HUES64 (cell line): ENCODE results near the gene LRTM2.

Experiments
- H3K27ac ChIP-seq: 2 replicates; pipeline ENCODE4 v1.7.0; 2013; ENCODE audit warnings: low read depth, low read length, inconsistent platforms
- H3K27me3 ChIP-seq: 2 replicates; pipeline ENCODE4 v1.6.1; 2013; ENCODE audit warnings: mild to moderate bottlenecking, low read length; ENCODE audit not compliant: insufficient read depth
- H3K36me3 ChIP-seq: 2 replicates; pipeline ENCODE4 v1.6.1; 2013; ENCODE audit warnings: mild to moderate bottlenecking, low read length; ENCODE audit not compliant: insufficient read depth
- H3K4me1 ChIP-seq: 2 replicates; pipeline ENCODE4 v1.6.1; 2013; ENCODE audit warnings: mild to moderate bottlenecking, low read length, moderate library complexity; ENCODE audit not compliant: insufficient read depth
- H3K4me3 ChIP-seq: 2 replicates; pipeline ENCODE4 v1.5.1; 2013; ENCODE audit warnings: mild to moderate bottlenecking, low read length, moderate library complexity
- H3K9ac ChIP-seq: 2 replicates; pipeline ENCODE4 v1.6.1; 2013; ENCODE audit warnings: mild to moderate bottlenecking, low read depth, low read length
- H3K9me3 ChIP-seq: 2 replicates; pipeline ENCODE4 v1.6.1; 2013; ENCODE audit warnings: low read depth, low read length; ENCODE audit not compliant: insufficient read depth
- WGBS: fragments of 150-250, 120-280 bp; methylation state at CpG from one replicate; pipeline ENCODE4 v1.1.7; 2013; ENCODE audit warnings: missing lambda C conversion rate; 5-methylcytosine and 5-hydroxymethylcytosine counted together

Gene LRTM2

DNA sequence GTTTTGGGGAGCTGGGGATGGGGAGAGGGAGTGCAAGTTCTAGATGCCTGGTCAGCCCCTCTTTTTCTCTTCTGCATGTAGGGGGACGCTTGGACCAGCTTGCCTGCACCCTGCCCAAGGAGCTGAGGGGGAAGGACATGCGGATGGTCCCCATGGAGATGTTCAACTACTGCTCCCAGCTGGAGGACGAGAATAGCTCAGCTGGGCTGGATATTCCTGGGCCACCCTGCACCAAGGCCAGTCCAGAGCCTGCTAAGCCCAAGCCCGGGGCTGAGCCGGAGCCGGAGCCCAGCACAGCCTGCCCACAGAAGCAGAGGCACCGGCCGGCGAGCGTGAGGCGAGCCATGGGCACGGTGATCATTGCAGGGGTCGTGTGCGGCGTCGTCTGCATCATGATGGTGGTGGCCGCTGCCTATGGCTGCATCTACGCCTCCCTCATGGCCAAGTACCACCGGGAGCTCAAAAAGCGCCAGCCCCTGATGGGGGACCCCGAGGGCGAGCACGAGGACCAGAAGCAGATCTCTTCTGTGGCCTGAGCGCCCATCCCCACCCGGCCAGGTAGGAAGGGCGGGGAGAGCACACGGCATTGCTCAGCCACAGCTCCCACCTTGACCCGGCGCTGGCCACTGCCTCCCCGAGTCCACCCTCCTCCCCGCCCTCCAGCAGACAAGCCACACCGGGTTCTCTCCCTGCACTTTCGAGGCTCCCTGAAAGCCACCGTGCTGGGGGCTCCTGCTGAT, 14.0 kb downstream of the LRTM2 start:
- Histone ChIP-seq H3K27ac (no peak overlapping the region), H3K4me3 (no peak overlapping the region), H3K9ac (no peak overlapping the region), H3K36me3 (no peaks in the 10 kb centered on the region), H3K27me3 (peaks cover 20% of the 10 kb centered on the region), H3K4me1 (peaks cover 2% of the 10 kb centered on the region; the same call in 1 of the 2 replicates), H3K9me3 (no peaks in the 10 kb centered on the region)
- 91% methylated on average over 34 of the region's 34 CpGs for WGBS

DNA sequence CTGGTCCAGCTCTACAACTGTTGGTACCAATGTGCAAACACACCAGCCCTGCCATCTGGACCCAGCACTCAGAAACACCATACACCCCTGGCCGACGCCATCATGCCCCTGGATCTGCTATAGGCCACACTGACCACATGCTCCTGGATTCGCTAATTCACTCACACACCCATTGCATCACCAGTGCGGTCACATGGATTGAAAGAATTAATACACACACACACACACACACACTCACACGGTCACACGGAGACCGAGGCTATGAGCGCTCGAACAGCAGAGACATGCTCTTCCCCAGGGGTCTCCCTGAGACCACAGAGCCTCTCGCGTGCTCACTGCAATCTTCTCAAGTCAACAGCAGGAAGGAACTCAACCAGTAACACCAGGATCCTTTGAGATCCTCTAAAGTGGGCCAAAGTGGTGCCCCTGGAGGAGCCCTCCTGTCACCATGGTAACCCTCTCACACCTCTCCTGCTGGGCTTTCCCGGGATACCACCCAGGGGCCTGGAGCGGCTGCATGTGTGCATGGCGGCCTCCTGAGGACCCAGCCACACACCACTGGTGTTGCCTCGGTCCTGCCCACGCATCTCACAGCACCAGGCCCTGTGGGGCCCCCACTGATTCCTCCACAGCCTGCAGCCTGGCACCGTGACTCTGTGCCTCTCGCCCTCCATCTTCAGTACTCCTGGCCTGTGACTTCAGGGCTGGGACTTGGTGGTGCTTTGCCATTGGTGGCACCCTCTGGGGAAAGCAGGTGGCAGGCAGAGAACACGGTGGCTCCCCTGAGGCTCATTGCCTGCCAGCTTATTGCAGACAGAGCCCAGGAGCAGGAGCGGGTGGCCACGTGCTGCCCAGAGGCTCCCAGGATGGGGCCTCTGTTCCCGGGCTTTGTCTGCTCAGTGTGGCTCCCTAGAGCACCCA, 15.1 kb downstream of the LRTM2 start:
- Histone ChIP-seq H3K27me3 (peaks cover 15% of the 10 kb centered on the region), H3K4me1 (peaks cover 2% of the 10 kb centered on the region; the same call in 1 of the 2 replicates), H3K4me3 (no peak overlapping the region), H3K9me3 (no peaks in the 10 kb centered on the region), H3K27ac (no peak overlapping the region), H3K9ac (no peak overlapping the region), H3K36me3 (no peaks in the 10 kb centered on the region)
- WGBS = 91% methylated on average over 22 of the region's 22 CpGs

DNA sequence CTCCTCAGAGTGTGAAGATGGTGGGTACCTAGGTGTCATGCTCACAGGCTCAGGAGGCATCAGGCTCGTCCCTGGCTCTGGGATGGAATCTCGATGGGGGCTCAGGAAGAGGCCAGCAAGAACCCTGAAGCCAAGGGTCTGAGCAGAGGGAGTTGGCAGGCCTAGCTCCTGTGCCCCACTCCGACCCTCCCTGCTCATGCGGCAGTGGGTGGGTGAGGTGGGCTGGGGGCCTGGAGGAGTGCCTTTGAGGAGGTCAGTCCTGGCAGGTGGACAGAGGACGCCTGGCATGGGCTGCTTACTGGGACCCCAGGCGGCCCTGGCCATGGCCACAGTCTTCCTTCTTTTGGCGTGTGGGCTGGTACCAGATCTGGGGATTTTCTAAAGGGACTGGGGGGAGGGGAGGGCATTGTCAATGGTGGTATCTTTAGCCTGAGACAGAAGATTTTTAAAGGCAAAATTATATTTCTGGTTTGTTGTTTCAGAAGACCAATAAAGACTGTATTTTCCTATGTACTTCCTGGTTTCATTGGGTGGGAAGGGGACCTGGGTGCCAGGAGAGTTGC, 16.0 kb downstream of the LRTM2 start:
- Histone ChIP-seq H3K9ac (no peak overlapping the region), H3K9me3 (no peaks in the 10 kb centered on the region), H3K4me3 (no peak overlapping the region), H3K27me3 (peaks cover 9% of the 10 kb centered on the region; the same call in 1 of the 2 replicates), H3K27ac (no peak overlapping the region), H3K4me1 (peaks cover 2% of the 10 kb centered on the region; the same call in 1 of the 2 replicates), H3K36me3 (no peaks in the 10 kb centered on the region)
- 81% methylated on average over 7 of the region's 7 CpGs for WGBS

DNA sequence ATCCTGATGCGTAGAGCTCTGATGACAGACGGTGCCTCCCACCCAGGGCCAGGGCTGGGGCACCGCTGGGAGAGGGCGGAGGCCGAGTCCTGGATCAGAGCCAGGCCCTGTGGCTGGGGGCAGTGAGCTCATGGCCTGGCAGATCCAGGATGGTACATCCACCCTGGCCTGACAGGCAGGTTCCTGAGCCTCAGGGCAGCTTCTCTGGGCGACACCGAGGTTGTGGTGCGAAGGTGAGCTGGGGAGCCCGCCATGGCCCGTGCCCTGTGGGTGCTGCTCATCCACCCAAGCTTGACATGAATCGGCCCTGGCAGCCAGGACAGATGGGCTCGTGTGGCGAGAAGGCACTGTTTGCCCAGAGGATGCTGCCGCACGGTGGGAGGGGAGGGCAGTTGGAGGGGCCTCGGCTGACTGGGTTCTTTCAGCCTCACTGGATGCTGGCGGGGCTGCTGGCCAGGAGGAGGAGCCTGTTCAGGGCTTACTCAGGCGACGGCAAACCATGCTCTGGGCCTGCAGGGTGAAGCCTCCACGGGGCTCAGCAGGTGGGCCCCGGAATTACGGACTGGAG, 16.6 kb downstream of the LRTM2 start:
- no peaks in the 10 kb centered on the region for H3K9me3 ChIP-seq
- no peak overlapping the region for H3K4me3 ChIP-seq
- 76% methylated on average over 22 of the region's 22 CpGs for WGBS
- no peak overlapping the region for H3K27ac ChIP-seq
- peaks cover 2% of the 10 kb centered on the region; the same call in 1 of the 2 replicates for H3K4me1 ChIP-seq
- H3K27me3 ChIP-seq = peaks cover 6% of the 10 kb centered on the region; the same call in 1 of the 2 replicates
- H3K36me3 ChIP-seq = no peaks in the 10 kb centered on the region
- H3K9ac ChIP-seq = no peak overlapping the region

DNA sequence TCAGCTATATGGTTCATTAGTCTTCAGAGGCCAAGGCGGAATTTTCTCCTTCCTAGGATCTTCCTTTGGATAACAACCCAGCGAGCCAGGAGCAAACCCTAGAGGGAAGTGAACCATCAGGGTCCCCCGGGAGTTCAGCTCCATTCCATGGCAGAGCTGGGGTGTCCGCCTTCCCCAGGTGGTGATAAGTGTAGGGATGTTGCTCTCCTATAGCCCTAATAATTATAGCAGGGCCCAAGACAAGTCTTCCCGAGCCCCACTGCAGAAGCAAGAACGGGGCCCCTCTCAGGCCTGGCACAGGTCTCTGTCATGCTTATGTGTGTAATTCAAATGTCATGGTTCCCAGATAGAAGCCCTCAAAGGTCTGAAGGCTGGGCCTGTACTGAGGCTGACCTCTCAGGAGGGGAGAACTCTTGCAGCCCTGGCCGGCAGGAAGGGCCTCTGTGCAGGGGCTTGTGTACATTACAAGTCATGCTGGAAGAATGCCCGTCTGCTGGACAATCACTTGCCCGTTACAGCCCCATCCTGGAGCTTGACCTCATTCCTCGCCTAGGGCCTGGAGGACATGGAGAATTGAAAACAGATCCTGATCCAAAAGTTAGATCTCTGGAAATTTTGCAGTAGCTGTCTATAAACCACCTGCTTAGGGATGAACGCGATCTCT, 17.3 kb downstream of the LRTM2 start:
- no peak overlapping the region for H3K9ac ChIP-seq
- 88% methylated on average over 11 of the region's 12 CpGs for WGBS
- no peaks in the 10 kb centered on the region for H3K36me3 ChIP-seq
- H3K9me3 ChIP-seq = no peaks in the 10 kb centered on the region
- no peaks in the 10 kb centered on the region for H3K27me3 ChIP-seq
- H3K4me1 ChIP-seq = peaks cover 2% of the 10 kb centered on the region; the same call in 1 of the 2 replicates
- H3K27ac ChIP-seq = no peak overlapping the region
- H3K4me3 ChIP-seq = no peak overlapping the region

DNA sequence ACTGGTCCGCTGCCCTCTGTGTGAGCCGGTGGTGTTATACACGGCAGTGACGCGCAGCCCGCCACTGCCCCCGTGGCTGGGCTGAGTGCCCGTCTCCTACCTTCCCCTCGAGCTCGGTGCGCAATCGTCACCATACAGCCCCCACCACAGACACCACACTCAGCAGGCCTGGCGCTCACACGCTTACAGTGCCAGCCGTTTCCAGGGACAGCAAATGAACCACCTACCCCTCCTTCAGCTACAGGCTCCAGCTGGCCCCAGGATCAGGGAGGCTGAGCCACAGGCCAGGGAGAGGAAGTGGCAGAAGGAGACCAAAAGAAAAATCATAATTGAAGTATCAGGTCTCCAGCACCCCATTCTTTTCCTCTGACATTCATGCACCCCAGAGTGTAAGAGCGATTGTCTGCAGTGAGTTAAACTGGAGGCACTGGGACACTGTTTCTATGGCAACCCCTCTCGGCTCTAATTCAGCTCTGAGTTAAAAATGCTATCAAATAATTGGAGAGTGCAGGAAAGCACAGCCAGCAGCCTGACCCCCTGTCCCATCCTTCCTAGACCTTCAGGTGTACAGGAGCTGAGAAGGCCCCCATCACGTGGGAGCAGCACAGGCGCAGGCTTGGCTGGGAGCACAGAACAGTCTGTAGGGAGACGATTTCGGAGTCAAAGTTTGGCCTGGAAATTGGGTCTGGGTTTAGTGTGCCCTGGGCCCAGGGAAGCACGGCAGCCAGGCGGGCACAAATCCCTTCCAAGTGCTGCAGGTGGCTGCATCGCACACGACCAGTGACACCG, 18.0 kb downstream of the LRTM2 start:
- H3K9ac ChIP-seq = no peak overlapping the region
- 92% methylated on average over 26 of the region's 26 CpGs for WGBS
- no peak overlapping the region for H3K27ac ChIP-seq
- no peak overlapping the region for H3K4me3 ChIP-seq
- no peaks in the 10 kb centered on the region for H3K27me3 ChIP-seq
- H3K9me3 ChIP-seq = no peaks in the 10 kb centered on the region
- no peaks in the 10 kb centered on the region for H3K36me3 ChIP-seq
- H3K4me1 ChIP-seq = peaks cover 2% of the 10 kb centered on the region; the same call in 1 of the 2 replicates

DNA sequence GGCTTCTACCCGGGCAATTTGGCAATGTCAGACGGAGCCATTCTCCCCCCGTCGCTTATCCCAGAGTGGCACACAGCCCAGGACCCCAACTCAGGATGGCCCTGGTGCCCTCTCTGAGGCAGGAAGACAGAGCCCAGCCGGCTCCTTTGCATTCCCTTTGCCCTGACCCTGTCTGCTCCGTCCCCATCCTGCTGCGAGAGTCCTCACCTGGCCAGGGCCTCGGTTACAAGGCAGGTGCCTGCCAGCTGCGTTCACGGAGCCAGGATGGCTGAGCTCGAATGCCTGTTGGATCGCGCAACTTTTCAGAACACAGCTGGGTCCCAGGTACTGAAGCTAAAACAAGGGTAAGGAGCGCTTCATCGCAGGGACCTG, 18.6 kb downstream of the LRTM2 start:
- H3K9me3 ChIP-seq = no peaks in the 10 kb centered on the region
- no peak overlapping the region for H3K4me3 ChIP-seq
- WGBS = 93% methylated on average over 15 of the region's 15 CpGs
- no peaks in the 10 kb centered on the region for H3K36me3 ChIP-seq
- H3K4me1 ChIP-seq = peaks cover 6% of the 10 kb centered on the region; the same call in 1 of the 2 replicates
- no peak overlapping the region for H3K27ac ChIP-seq
- no peak overlapping the region for H3K9ac ChIP-seq
- H3K27me3 ChIP-seq = no peaks in the 10 kb centered on the region

DNA sequence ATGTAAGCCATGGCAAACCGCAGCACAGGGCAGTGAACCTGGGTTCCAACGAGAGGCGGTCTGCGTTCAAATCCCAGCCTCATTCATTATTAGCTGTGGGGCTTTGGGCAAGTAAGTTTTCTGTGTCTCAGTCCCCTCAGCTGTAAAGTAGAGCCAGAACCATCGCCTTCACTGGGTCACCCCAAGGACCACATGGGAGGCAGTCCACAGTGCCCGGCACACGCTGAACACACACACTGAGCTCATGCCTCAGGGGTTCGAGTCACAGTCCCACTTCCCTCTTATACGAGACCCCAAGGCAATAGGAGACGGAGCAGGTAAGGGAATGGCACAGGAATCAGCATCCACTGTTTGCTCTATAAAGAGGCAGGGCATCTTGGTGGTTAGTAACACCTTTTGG, 19.1 kb downstream of the LRTM2 start:
- Histone ChIP-seq H3K27ac (no peak overlapping the region), H3K9ac (no peak overlapping the region), H3K36me3 (no peaks in the 10 kb centered on the region), H3K27me3 (no peaks in the 10 kb centered on the region), H3K4me1 (peaks cover 10% of the 10 kb centered on the region; the same call in 1 of the 2 replicates), H3K9me3 (no peaks in the 10 kb centered on the region), H3K4me3 (no peak overlapping the region)
- WGBS = 93% methylated on average over 10 of the region's 10 CpGs

DNA sequence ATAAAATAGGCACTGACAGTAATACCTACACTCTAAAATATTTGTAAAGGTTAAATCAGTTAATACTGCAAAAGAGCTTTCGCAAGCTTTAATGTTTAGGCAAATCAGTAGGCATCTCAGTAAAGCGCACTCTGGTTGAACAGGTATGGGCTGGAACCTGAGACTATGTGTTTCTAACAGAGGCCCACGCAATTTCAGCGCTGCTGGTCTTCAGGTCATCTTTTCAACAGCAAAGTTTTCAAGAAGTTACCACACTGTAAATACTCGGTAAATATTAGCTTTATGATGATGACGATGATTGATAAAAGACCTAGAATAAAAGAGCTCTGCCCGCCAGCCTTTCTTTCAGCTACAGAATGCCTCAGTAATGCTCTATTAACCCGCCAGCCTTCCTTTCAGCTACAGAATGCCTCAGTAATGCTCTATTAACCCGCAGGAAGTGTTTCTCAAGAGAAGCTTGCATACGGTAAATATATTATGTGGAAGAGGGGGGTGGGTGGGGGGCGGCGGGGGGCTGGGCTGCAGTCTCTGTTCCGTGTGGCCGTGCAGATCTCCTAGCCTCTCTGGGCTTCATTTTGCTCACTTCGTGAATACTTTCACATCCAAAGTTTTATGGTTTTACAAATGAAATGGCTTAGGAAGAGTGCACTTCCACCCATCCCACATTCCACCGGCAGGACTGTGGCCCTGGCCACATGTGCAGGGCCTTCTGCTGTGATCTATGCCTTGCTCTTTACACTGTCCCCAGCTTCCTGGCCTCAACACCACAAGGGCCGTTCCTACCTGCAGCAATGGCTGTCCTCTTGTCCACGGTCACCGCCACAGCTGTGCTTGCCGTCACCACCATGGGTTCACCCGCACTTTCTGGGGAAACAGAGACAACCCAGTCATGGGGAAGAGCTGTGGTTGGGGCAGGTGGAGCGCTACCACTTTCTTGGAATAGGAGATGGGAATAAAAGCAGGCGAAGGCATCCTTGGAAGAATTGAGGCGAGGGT, 19.9 kb downstream of the LRTM2 start:
- 87% methylated on average over 17 of the region's 24 CpGs for WGBS
- Histone ChIP-seq H3K4me3 (no peak overlapping the region), H3K36me3 (no peaks in the 10 kb centered on the region), H3K4me1 (peaks cover 17% of the 10 kb centered on the region), H3K9me3 (no peaks in the 10 kb centered on the region), H3K27ac (no peak overlapping the region), H3K27me3 (no peaks in the 10 kb centered on the region), H3K9ac (no peak overlapping the region)
